ENCODE data around the gene MYO16.

GRCh38 chr13:108828086-108828815 lies 198.8 kb downstream of the MYO16 start:
- TF ChIP-seq CTCF (conservative IDR thresholded peaks at IDR 0.05; ENCODE audit: low read depth, low read length): no peak
- no peak for TF ChIP-seq EZH2 (IDR thresholded peaks at IDR 0.05; ENCODE audit: borderline replicate concordance, low read depth, low read length, poor library complexity, severe bottlenecking)
